Measurements from ENCODE around the gene SMG1.
"Not testable (repeated sequence)": the region's sequence is repeated elsewhere in the genome, so short reads cannot be mapped to it uniquely, and the experiment has no call there.

The SMG1 gene

GRCh38 chr16:18756639-18757038 lies 169.6 kb downstream of the SMG1 start:
- not testable (repeated sequence) for DNase-seq

All from effector CD8-positive, alpha-beta T cell (primary cell).